Measurements from ENCODE around the gene PELI3. TPM values are rescaled to one million over a fixed set of nuclear protein-coding genes. Genes with fewer than 3 reads are reported as not detected.
A peak's percentile ranks its signal among the peaks of the same experiment; 100 is the strongest.

The PELI3 gene
- total and polyA plus RNA-seq, 10 of the 15 experiments (the other 5 are each of a cell fraction or from before 2014, with no cell fraction given): 0.14 to 1.5 (median 0.66) TPM

- FAIRE-seq (peak; percentile 77), DNase-seq (ENCODE audit: low read depth, low spot score) (peak; percentile 37), ATAC-seq (peak; percentile 57)
- intact Hi-C loops (cut with micrococcal nuclease; ENCODE audit: unreplicated experiment): no loop called here
- no peaks in the 10 kb centered on the region for H3K79me2 ChIP-seq (ENCODE audit: control insufficient read depth, insufficient read depth, low read length)
- ChIA-PET CTCF (interaction anchor here (0.6 to 2.4 kb wide), 9 partner anchors 8 to 1548 kb away, joined by 3 to 22 read pairs (median 10); partner anchors contain the start of genes DPP3, MRPL11, PELI3 and RBM4B), RAD21 (ENCODE audit: unreplicated experiment) (interaction anchor here (0.7 to 1.7 kb wide), 11 partner anchors 10 to 267 kb away, joined by 3 to 11 read pairs (median 5); partner anchors contain the start of genes DPP3 and MRPL11), SMC1A (ENCODE audit: uncharacterized antibody, unreplicated experiment) (interaction anchor here (0.9 to 1.4 kb wide), 6 partner anchors 10 to 256 kb away, joined by 3 to 6 read pairs (median 4); partner anchors contain the start of genes DPP3, MRPL11 and RBM4B), POLR2A (interaction anchor here (0.5 to 1.4 kb wide), 5 partner anchors 17 to 196 kb away, joined by 3 read pairs; partner anchors contain the start of genes DPP3, MRPL11 and PELI3)
- WGBS (ENCODE audit: insufficient coverage, insufficient replicate concordance, low lambda C conversion rate, missing lambda C conversion rate): 15% methylated on average over 38 of the region's 38 CpGs
- H3K27ac ChIP-seq (ENCODE audit: control insufficient read depth, insufficient read depth): no peak overlapping the region
- in situ Hi-C loops (cut with MboI): no loop called here
- no peak overlapping the region for H3K4me2 ChIP-seq (ENCODE audit: control insufficient read depth, insufficient read depth)
- H3K36me3 ChIP-seq (ENCODE audit: control insufficient read depth in 2 of 2, insufficient read depth in 2 of 2, low read length in 1 of 2): no peaks in the 10 kb centered on the region
- BruUV-seq (replicated peaks): no TSS peak
- H3K4me3 ChIP-seq: no peak overlapping the region
- peaks cover 3% of the 10 kb centered on the region; the same call in 1 of the 2 replicates for H3K4me1 ChIP-seq (ENCODE audit: control insufficient read depth, insufficient read depth, low read length)
- no peak overlapping the region for H3K9ac ChIP-seq (ENCODE audit: control insufficient read depth, insufficient read depth, low read length)
- H3K27me3 ChIP-seq (replicated peaks in 1 of 2; ENCODE audit: control insufficient read depth in 2 of 2, insufficient read depth in 2 of 2, low read length in 1 of 2): peaks cover 0 to 8% of the 10 kb centered on the region in 2 experiments; a peak in 1 of 4 replicates
- H4K20me1 ChIP-seq (ENCODE audit: control insufficient read depth, insufficient read depth): peaks cover 4% of the 10 kb centered on the region; the same call in 1 of the 2 replicates
- no peaks in the 10 kb centered on the region; the same call in 2 of the 3 replicates for H3K9me3 ChIP-seq (replicated peaks; ENCODE audit: control insufficient read depth, insufficient read depth, low read length)
- no peak overlapping the region for H2AFZ ChIP-seq (ENCODE audit: control insufficient read depth, low read depth, low read length)
- TF ChIP-seq TBL1XR1 (IDR thresholded peaks at IDR 0.05; ENCODE audit: low read depth, low read length) (0 out of 2 replicates have a peak, but pooled peaks have one; percentile 68), SREBF1 (IDR thresholded peaks at IDR 0.05; ENCODE audit: low read length) (peak; percentile 100), HSF1 (IDR thresholded peaks at IDR 0.05; ENCODE audit: low read depth, low read length) (peak; percentile 83; the same call in 1 of the 2 replicates), CREM (IDR thresholded peaks at IDR 0.05; ENCODE audit: low read depth) (peak; percentile 84), NR2C2 (IDR thresholded peaks at IDR 0.05; ENCODE audit: borderline replicate concordance, control insufficient read depth, insufficient read length, low read depth) (no peak), RCOR1 (conservative IDR thresholded peaks at IDR 0.05; ENCODE audit: low read depth, low read length) (peak; percentile 100), ZSCAN29 (IDR thresholded peaks at IDR 0.05) (0 out of 2 replicates have a peak, but pooled peaks have one; percentile 26), TAF1 (IDR thresholded peaks at IDR 0.05; ENCODE audit: borderline replicate concordance, low read depth, low read length) (0 out of 2 replicates have a peak, but pooled peaks have one; percentile 37), RUNX3 (IDR thresholded peaks at IDR 0.05; ENCODE audit: low read length) (peak; percentile 91), CEBPB (IDR thresholded peaks at IDR 0.05; ENCODE audit: borderline replicate concordance in 1 of 2, low read depth in 2 of 2, low read length in 2 of 2) (peak in 1 of 2 experiments; percentile 6; a peak in 1 of 4 replicates), FOS (IDR thresholded peaks at IDR 0.05; ENCODE audit: borderline replicate concordance, extremely low read depth, insufficient read length) (no peak), JUND (IDR thresholded peaks at IDR 0.05; ENCODE audit: low read depth, low read length) (no peak)
- TF ChIP-seq, protein P1, sequence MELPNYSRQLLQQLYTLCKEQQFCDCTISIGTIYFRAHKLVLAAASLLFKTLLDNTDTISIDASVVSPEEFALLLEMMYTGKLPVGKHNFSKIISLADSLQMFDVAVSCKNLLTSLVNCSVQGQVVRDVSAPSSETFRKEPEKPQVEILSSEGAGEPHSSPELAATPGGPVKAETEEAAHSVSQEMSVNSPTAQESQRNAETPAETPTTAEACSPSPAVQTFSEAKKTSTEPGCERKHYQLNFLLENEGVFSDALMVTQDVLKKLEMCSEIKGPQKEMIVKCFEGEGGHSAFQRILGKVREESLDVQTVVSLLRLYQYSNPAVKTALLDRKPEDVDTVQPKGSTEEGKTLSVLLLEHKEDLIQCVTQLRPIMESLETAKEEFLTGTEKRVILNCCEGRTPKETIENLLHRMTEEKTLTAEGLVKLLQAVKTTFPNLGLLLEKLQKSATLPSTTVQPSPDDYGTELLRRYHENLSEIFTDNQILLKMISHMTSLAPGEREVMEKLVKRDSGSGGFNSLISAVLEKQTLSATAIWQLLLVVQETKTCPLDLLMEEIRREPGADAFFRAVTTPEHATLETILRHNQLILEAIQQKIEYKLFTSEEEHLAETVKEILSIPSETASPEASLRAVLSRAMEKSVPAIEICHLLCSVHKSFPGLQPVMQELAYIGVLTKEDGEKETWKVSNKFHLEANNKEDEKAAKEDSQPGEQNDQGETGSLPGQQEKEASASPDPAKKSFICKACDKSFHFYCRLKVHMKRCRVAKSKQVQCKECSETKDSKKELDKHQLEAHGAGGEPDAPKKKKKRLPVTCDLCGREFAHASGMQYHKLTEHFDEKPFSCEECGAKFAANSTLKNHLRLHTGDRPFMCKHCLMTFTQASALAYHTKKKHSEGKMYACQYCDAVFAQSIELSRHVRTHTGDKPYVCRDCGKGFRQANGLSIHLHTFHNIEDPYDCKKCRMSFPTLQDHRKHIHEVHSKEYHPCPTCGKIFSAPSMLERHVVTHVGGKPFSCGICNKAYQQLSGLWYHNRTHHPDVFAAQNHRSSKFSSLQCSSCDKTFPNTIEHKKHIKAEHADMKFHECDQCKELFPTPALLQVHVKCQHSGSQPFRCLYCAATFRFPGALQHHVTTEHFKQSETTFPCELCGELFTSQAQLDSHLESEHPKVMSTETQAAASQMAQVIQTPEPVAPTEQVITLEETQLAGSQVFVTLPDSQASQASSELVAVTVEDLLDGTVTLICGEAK (IDR thresholded peaks at IDR 0.05; ENCODE audit: borderline replicate concordance): peak; percentile 99
- TF ChIP-seq, protein P2, sequence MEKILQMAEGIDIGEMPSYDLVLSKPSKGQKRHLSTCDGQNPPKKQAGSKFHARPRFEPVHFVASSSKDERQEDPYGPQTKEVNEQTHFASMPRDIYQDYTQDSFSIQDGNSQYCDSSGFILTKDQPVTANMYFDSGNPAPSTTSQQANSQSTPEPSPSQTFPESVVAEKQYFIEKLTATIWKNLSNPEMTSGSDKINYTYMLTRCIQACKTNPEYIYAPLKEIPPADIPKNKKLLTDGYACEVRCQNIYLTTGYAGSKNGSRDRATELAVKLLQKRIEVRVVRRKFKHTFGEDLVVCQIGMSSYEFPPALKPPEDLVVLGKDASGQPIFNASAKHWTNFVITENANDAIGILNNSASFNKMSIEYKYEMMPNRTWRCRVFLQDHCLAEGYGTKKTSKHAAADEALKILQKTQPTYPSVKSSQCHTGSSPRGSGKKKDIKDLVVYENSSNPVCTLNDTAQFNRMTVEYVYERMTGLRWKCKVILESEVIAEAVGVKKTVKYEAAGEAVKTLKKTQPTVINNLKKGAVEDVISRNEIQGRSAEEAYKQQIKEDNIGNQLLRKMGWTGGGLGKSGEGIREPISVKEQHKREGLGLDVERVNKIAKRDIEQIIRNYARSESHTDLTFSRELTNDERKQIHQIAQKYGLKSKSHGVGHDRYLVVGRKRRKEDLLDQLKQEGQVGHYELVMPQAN (conservative IDR thresholded peaks at IDR 0.05): peak; percentile 100
Observed at GRCh38 chr11:66421492-66422205, 45.1 kb upstream of the PELI3 start.

Measured in GM12878 (cell line).